HT1080 (cell line): Measurements from ENCODE around the gene IRGC. TPM values are rescaled to one million over a fixed set of nuclear protein-coding genes. Genes with fewer than 3 reads are reported as not detected.
"Not testable (repeated sequence)": the region's sequence is repeated elsewhere in the genome, so short reads cannot be mapped to it uniquely, and the experiment has no call there.

Experiments
- DNase-seq: peaks from one replicate; pipeline ENCODE4 v3.0.0-alpha.2; 2015; ENCODE audit warnings: low read depth
- total RNA-seq: library from RNA; depleted of rRNA; stranded (reverse); fragments of >200 nt; shearing (Covaris generic); gene quantifications from 2 replicates; pipeline ENCODE4 v1.2.3, GENCODE V29; 2014; rRNA removed

The IRGC gene
- total RNA-seq, 1 experiment from 2014 or later: not detected

DNA sequence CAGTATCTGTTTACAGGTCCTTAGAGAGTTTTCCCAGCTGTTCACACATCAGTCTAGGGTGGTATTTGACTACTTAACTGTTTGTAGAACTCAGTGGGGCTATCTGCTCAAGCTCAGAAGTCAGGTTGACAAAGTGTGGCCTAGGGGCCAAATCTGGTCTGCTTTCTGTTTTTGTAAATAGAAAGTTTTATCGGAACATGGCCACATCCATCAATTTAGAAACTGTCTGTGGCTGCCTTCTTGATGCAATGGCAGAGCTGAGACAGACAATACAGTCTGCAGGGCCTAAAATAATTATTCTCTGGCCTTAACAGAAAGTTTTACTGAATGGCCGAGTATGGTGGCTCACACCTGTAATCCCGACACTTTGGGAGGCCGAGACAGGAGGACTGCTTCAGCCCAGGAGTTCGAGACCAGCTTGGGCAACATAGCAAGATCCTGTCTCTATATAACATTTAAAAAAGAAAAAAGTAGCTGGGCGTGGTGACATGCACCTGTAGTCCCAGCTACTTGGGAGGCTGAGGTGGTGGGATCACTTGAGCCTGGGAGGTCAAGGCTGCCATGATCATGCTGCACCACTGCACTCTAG, 36.5 kb downstream of the IRGC start:
- DNase-seq: no peak

DNA sequence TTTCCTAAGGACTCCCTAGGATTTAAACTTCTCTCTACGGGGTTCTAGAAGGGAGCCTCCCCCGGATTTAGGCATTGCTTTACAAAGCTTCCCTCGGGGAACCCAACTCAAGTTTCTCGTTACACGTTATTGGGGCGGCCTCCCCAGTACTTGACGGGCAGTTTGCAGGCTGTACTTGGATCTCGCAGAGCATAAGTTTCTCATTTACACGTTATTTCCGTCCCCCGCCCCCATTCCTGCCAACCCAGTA, 38.3 kb downstream of the IRGC start:
- DNase-seq: no peak

DNA sequence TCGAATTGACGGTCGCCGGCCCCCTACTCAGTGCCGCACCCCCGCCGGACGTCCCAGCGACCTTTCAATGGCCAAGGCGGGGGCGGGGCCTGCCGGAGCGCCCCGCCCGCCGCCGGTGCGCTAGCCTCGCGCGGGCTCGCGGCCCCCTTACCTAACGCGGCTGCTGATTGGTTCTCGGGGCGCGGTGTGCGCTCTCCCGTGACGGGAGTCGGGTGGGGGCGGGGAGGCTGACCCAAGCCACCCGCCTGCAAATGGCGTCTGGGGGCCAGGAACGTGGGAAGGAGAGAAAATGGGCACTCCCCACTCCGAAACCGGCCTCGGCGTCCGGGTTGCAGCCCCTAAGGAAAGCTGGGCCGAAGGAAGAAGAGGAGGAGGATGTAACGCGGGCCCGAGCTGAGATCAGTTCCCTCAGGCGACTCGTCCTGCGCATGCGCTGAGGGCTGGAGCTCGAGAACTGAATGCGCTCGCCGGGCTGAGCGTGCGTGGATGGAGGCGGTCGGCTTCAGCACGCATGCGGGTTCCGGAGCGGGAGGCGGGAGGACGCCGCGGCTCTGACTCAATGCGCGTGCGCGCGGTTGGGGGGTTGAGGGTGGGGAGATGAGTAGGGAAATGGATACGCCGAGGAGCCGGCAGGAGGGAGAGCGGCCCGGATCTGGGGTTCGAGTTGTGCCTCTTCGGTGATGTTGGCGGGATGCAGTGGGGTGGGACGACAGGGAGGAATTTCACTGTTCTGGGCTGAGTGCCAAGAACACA, 38.8 kb downstream of the IRGC start, which contains the start of gene SMG9:
SMG9 (minus strand) TSS at position 460 of the 753 bp plus-strand sequence. CDS start 4,221 bp downstream, outside the sequence.
- peak; percentile 99 for DNase-seq

DNA sequence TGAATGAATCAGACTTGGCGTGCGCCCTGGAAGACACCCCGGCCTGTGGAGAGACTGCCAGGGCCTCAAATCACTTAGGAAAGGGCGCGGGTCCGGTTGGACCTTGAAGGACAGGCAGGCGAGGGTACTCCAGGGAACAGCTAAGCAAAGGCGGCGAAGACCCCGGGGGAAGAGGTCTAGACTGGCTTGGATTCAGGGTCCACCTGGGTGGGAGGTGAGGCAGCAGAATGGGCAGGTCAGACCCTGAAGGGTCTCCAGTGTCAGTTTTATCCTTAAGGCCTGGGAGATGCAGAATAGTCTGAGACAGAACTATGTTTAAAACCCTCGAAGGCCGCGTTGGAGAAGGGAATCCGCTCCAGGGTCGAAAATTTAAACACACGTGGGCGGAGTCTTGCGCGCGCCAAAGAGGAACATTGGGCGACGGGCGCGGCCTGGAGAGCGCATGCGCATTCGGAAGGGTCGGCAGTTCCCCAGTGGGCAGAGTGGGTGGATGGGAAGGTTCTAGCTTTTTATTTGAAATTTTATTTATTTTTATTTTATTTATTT, 39.5 kb downstream of the IRGC start:
- DNase-seq: no peak

DNA sequence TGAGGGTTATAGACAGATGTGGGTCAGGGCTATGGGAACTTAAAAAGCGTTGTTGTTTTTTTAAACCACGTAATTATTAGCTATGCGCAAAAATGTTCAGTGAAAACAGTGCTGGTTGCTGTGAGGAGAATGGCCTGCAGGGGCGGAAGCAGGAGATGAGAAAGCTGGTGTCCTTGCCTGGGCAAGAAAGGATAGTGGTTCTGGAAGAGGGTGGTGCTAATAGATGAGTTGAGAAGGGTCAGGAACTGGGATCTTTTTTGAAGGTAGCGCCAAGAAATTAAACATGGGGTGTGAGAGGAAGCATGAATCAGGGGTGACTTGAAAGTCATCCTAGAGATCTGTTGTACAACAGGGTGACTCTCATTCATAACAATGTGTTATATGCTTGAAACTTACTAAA, 43.6 kb downstream of the IRGC start:
- DNase-seq: peak; percentile 97

DNA sequence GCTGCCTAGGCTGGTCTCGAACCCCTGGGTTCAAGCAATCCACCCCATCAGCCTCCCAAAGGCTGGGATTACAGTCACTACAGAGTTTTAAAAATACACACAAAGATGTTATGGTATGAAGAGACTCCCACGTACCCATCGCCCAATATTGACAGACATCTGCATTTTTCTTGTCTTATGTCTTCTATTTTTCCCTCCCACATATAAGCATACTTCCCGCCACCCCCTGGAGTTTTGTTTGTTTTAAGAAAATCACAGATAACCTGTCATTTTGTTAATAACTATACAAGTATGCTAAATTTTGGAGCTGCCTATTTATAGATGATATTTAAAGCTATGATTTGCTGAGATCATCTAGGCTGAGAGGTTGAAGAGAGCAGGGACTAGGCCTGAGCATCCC, 45.1 kb downstream of the IRGC start:
- DNase-seq: no peak

DNA sequence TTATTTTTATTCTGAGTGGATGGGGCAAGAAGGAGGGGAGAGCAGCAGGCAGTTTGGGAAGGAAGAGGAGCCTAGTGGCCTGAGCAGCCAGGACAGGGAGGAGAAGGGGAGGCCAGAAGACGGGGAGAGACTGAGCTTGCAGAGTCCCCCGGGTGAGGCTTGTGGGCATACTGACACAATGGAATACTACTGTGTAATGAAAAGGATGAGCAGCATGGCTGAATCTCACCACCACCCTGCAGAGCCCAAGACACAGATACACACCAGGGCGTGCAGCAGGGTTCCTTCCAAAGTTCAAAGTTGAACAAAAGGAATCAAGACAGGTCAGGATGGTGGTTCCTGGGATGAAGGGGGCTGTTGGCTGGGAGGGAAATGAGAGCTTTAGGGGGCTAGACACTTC, 46.9 kb downstream of the IRGC start:
- no peak for DNase-seq

DNA sequence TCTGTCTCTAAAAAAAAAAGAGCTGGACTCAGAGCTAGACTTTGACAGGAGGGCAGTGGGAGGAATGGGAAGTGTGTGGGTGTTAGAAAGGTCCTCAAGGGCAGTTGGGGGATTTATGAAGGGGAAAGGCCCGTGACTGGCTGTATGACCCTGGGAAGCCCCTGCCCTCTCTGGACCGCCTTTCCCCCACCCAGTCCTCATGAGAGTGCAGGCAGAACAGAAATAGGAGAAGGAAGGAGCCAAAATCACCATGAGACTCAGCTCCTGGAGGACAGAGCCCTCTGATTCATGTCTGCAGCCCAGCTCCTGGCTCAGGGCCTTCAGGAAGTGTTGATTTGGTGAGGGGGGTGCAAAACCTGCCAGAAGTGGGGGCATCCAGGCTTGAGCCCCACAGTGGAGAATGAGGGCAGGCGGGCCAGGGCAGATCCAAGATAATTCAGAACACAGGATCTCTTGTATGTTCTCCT, 47.6 kb downstream of the IRGC start:
- DNase-seq: peak; percentile 45

DNA sequence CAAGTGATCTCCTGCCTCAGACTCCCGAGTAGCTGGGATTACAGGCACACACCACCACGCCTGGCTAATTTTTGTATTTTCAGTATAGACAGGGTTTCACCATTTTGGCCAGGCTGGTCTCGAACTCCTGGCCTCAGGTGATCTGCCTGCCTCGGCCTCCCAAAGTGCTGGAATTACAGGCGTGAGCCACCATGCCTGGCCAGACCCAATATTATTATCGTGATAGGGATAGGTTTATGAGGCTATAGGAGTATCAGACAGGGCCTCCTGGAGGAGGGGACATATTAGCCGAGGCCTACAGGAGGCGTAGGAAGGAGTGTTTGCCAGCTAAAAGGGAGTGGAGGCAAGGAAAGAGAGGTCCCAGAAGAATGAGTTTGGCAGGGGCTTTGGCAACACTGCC, 48.8 kb downstream of the IRGC start:
- not testable (repeated sequence) for DNase-seq

DNA sequence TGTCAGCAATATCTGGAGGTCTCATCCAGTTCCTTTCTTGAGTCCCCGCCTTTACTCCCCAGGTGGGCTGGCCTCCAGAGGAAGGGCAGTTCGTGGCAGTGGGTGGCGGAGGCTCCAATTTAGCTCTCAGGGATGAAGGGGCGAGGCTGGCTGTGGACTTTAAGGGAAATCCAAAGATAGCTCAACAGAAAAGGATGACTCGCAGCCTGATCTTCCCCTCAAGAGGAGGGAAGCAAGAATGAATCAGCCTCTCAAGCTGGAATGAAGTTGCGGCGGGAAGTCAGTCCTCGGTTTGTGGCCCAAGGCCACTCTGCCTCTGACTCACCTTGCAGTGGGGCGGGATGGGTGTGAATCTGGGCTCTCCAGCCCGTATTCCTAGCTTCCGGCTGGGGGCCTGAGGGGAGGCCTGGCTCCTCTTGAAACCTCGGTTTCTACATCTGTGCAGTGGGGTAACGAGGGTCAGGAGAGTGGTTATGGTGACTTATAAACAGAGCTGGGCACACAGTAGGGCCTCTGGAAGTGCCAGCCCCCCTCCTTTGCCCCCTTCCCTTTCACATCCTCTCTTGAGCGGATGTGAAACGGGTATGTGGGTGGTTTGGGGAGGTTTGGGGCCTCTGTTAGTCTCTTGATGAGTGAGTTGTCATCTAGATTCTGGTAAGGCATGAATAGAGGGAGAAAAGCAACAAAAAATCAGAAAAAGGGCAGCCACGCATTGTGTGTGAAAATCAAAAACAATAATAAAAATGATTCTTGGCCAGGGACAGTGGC, 49.4 kb downstream of the IRGC start:
- peak; percentile 99 for DNase-seq

DNA sequence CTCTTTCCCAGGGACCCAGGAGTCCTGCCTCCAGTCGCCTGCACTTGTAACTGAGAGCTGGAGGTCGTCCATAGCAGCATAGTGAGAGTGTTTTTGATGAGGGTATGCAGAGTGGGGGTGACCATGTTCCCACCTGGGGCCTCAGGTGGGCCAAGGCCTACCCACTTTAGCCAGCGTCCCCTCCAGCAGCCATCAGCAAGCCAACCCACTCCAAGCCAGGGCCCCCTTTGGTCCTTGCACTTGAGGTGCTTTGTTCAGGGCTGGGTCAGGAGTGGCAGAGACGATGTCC, 50.8 kb downstream of the IRGC start:
- DNase-seq: no peak

DNA sequence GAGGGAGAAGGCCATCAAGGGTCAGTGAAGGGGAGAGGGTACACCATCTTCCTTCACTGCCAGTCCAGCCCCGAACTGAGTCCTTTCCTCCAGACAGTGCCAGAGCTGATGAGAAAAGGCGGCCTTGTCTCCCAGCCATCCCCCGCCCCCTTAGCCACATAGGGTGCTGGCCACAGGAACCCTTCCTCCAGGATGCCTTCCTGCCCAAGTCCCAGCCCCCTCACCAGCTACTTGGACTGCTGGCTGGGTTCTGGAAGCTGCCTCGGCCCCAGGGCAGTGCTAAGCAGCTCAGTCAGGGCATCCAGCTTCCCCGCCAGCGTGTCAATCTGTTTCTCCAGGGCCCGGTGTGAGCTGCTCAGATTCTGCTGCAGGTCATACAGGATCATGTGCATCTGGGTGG, 51.4 kb downstream of the IRGC start:
- no peak for DNase-seq

DNA sequence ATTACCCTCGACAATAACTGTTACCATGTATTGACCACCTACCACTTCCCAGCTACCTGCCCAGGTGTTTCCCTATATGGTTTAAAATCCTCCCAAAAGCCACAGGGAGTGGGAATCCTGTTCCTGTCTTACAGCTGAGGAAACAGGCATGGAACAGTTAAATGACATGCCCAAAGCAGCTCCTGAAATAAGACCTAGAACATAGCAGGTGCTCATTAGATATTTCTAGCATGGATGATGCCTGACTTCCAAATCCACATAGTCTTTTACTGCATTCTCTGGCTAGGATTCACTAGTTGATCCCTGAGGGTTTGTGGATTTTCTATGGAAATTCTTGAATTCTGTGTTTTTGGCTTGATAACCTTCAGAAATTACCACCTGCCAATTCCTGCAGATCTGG, 51.9 kb downstream of the IRGC start:
- no peak for DNase-seq

DNA sequence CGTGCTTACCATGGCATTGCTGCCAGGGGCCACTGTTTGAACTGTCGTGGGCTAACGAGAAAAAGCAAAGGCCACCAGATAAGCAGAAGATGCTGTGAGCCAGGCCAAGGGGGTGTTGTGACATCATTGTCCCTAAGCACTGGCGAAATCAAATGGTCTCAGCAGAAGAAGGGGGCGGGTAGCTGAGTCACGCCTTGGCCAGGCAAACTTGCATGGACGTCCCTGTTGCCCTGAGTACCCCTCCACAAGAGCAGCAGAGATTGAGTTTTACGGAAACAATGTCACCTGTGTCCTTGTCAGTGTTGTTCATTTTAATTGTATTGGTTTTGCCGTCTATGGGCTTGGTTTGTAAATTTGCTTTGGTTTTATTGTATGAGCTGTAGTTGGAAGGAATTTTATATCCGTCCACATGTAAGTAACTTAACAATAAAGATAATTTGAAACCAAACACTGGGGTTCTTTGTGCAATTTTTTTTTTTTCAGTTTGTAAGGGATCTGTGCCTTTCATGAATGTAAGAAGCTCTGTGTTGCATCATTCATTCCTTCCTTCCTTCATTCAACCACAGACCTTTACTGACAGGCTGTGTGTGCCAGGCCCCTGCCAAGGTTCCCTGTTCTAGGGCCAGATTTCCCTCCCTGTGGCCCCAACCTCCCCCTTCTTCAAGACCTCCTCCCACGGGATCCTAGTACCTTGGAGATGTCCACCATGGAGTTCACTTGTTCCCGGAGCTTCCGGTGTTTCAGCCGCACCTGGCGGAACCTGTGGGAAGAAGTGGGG, 52.6 kb downstream of the IRGC start:
- DNase-seq: no peak

DNA sequence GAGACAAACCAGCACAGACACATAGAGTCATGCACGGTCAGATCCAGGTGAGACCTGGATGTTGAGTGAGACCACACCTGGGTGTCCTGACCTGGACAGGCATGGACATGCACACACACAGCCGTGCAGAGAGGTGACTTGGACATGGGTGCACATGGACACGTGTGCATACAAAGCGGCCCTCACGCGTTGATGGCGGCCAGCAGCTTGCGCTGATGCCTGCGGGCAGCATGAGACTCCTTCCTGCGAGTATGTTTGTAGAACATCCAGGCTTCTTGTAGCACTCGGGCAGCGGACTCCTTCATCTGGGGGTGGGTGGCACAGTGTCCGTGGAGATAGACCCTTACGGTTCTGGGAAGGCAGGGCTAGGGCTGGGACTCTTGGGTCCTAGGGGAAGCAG, 53.4 kb downstream of the IRGC start:
- no peak for DNase-seq

Other genes with a start within 250 kb of the IRGC start
- gene PHLDB3, start 211.3 kb upstream of the IRGC start, total RNA-seq: 5.3 and 7.0 TPM in 2 replicates
- 30.5 and 31.1 TPM in 2 replicates for gene ETHE1, start 188.9 kb upstream of the IRGC start, total RNA-seq
- not detected in 2 replicates for gene ZNF575, start 182.9 kb upstream of the IRGC start, total RNA-seq
- gene XRCC1, start 140.5 kb upstream of the IRGC start, total RNA-seq: 24.3 and 32.5 TPM in 2 replicates
- 0.58 TPM in 1 of 2 replicates, not detected in the other for gene PINLYP, start 140.3 kb upstream of the IRGC start, total RNA-seq
- gene IRGQ, start 119.9 kb upstream of the IRGC start, total RNA-seq: 7.1 and 12.4 TPM in 2 replicates
- gene ZNF576, start 119.5 kb upstream of the IRGC start, total RNA-seq: 19.4 and 19.9 TPM in 2 replicates
- 0.03 TPM in 1 of 2 replicates, not detected in the other for gene SRRM5, start 104.0 kb upstream of the IRGC start, total RNA-seq
- gene ZNF428, start 96.4 kb upstream of the IRGC start, total RNA-seq: 23.6 and 24.8 TPM in 2 replicates
- 1.3 and 1.5 TPM in 2 replicates for gene CADM4, start 76.2 kb upstream of the IRGC start, total RNA-seq
- gene PLAUR, start 45.9 kb upstream of the IRGC start, total RNA-seq: 217 and 240 TPM in 2 replicates
- 29.0 and 37.5 TPM in 2 replicates for gene SMG9, start 38.9 kb downstream of the IRGC start, total RNA-seq
- 108 and 120 TPM in 2 replicates for gene KCNN4, start 64.9 kb downstream of the IRGC start, total RNA-seq
- gene LYPD5, start 86.4 kb downstream of the IRGC start, total RNA-seq: 0.07 and 0.37 TPM in 2 replicates
- gene ZNF283, start 111.2 kb downstream of the IRGC start, total RNA-seq: 4.3 and 6.0 TPM in 2 replicates
- gene ZNF404, start 167.9 kb downstream of the IRGC start, total RNA-seq: 1.1 and 1.2 TPM in 2 replicates
- gene ZNF45, start 219.2 kb downstream of the IRGC start, total RNA-seq: 22.8 and 25.4 TPM in 2 replicates
- gene ZNF221, start 235.2 kb downstream of the IRGC start, total RNA-seq: 3.1 and 3.7 TPM in 2 replicates